ENCODE data around the gene DHRS3. TPM values are rescaled to one million over a fixed set of nuclear protein-coding genes. Genes with fewer than 3 reads are reported as not detected.

Gene DHRS3
- total RNA-seq, 4 donors from 2014 or later = 73.3 to 86.9 (median 80.2) TPM

- Histone ChIP-seq H3K27ac (no peak overlapping the region), H3K36me3 (peaks cover 26% of the 10 kb centered on the region)
- WGBS = 72% methylated on average over 7 of the region's 7 CpGs
Measured at GRCh38 chr1:12610305-12610935, 7.6 kb downstream of the DHRS3 start.

GRCh38 chr1:12609469-12610003, 8.5 kb downstream of the DHRS3 start:
- peaks cover 26% of the 10 kb centered on the region for H3K36me3 ChIP-seq
- peaks cover 27% of the 10 kb centered on the region for H3K4me1 ChIP-seq
- no peak overlapping the region for H3K27ac ChIP-seq
- no peak for TF ChIP-seq EP300 (IDR thresholded peaks at IDR 0.05)
- no peak for TF ChIP-seq POLR2AphosphoS5 (IDR thresholded peaks at IDR 0.05)
- no peak for TF ChIP-seq POLR2A (IDR thresholded peaks at IDR 0.05)
- no peak for TF ChIP-seq CTCF (IDR thresholded peaks at IDR 0.05)
- 74% methylated on average over 5 of the region's 5 CpGs for WGBS
- H3K4me3 ChIP-seq = no peak overlapping the region
- no peaks in the 10 kb centered on the region for H3K27me3 ChIP-seq
- H3K9me3 ChIP-seq = no peaks in the 10 kb centered on the region
- DNase-seq (ENCODE audit: low spot score in 2 of 2) = no peak

More at GRCh38 chr1:12610305-12610935, 7.6 kb downstream of the DHRS3 start:
- Histone ChIP-seq H3K27me3 (no peaks in the 10 kb centered on the region), H3K4me3 (no peak overlapping the region), H3K4me1 (peaks cover 34% of the 10 kb centered on the region), H3K9me3 (no peaks in the 10 kb centered on the region)
- TF ChIP-seq POLR2A (IDR thresholded peaks at IDR 0.05) (no peak), POLR2AphosphoS5 (IDR thresholded peaks at IDR 0.05) (no peak), EP300 (IDR thresholded peaks at IDR 0.05) (no peak), CTCF (IDR thresholded peaks at IDR 0.05) (no peak)
- no peak for DNase-seq (ENCODE audit: low spot score in 2 of 2)

- Histone ChIP-seq H3K9me3 (no peaks in the 10 kb centered on the region), H3K27ac (no peak overlapping the region), H3K36me3 (peaks cover 32% of the 10 kb centered on the region), H3K4me3 (no peak overlapping the region), H3K4me1 (peaks cover 27% of the 10 kb centered on the region), H3K27me3 (no peaks in the 10 kb centered on the region)
- WGBS = 86% methylated on average over 5 of the region's 5 CpGs
- TF ChIP-seq POLR2AphosphoS5 (IDR thresholded peaks at IDR 0.05) = no peak
- no peak for DNase-seq (ENCODE audit: low spot score in 2 of 2)
Measured at GRCh38 chr1:12608311-12608957, 9.6 kb downstream of the DHRS3 start.

- H3K36me3 ChIP-seq = peaks cover 27% of the 10 kb centered on the region
- no peak overlapping the region for H3K27ac ChIP-seq
- H3K27me3 ChIP-seq = no peaks in the 10 kb centered on the region
- H3K4me1 ChIP-seq = peaks cover 28% of the 10 kb centered on the region
- 78% methylated on average over 3 of the region's 3 CpGs for WGBS
- DNase-seq (ENCODE audit: low spot score in 2 of 2) = no peak
- H3K4me3 ChIP-seq = no peak overlapping the region
- H3K9me3 ChIP-seq = no peaks in the 10 kb centered on the region
- no peak for TF ChIP-seq POLR2A (IDR thresholded peaks at IDR 0.05)
- no peak for TF ChIP-seq POLR2AphosphoS5 (IDR thresholded peaks at IDR 0.05)
Measured at GRCh38 chr1:12607263-12607662, 10.7 kb downstream of the DHRS3 start.

- WGBS = 88% methylated on average over 9 of the region's 9 CpGs
- Histone ChIP-seq H3K27me3 (no peaks in the 10 kb centered on the region), H3K4me1 (peaks cover 49% of the 10 kb centered on the region), H3K36me3 (peaks cover 16% of the 10 kb centered on the region), H3K27ac (no peak overlapping the region), H3K4me3 (no peak overlapping the region), H3K9me3 (no peaks in the 10 kb centered on the region)
- no peak for TF ChIP-seq POLR2A (IDR thresholded peaks at IDR 0.05)
- no peak for TF ChIP-seq EP300 (IDR thresholded peaks at IDR 0.05)
- TF ChIP-seq CTCF (IDR thresholded peaks at IDR 0.05) = no peak
- TF ChIP-seq POLR2AphosphoS5 (IDR thresholded peaks at IDR 0.05) = no peak
- DNase-seq (ENCODE audit: low spot score in 2 of 2) = no peak
Measured at GRCh38 chr1:12604986-12605385, 13.0 kb downstream of the DHRS3 start.

GRCh38 chr1:12604114-12604874, 13.7 kb downstream of the DHRS3 start:
- TF ChIP-seq POLR2AphosphoS5 (IDR thresholded peaks at IDR 0.05) (no peak), CTCF (IDR thresholded peaks at IDR 0.05) (no peak), POLR2A (IDR thresholded peaks at IDR 0.05) (no peak), EP300 (IDR thresholded peaks at IDR 0.05) (no peak)
- Histone ChIP-seq H3K36me3 (peaks cover 16% of the 10 kb centered on the region), H3K9me3 (no peaks in the 10 kb centered on the region), H3K4me3 (no peak overlapping the region), H3K27me3 (no peaks in the 10 kb centered on the region), H3K4me1 (peaks cover 52% of the 10 kb centered on the region), H3K27ac (no peak overlapping the region)
- 80% methylated on average over 16 of the region's 16 CpGs for WGBS
- DNase-seq (ENCODE audit: low spot score in 2 of 2) = no peak

Measured in suprapubic skin (tissue), 4 donors.